ENCODE data around the gene PI4KA.
"Not testable (repeated sequence)": the region's sequence is repeated elsewhere in the genome, so short reads cannot be mapped to it uniquely, and the experiment has no call there.

Gene PI4KA

GRCh38 chr22:20776624-20777405 is 81.8 kb downstream of the PI4KA start:
- no peak for DNase-seq (ENCODE audit: low read depth)

- no peak for DNase-seq (ENCODE audit: low read depth)
Measured at GRCh38 chr22:20775342-20775895, 83.2 kb downstream of the PI4KA start.

- no peak for DNase-seq (ENCODE audit: low read depth)
Measured at GRCh38 chr22:20774882-20775281, 83.7 kb downstream of the PI4KA start.

GRCh38 chr22:20773793-20774212 is 84.8 kb downstream of the PI4KA start, which contains the start of gene SERPIND1:
SERPIND1 (plus strand) TSS chr22:20774113; CDS start chr22:20779313, 5,200 bp downstream.
- no peak for DNase-seq (ENCODE audit: low read depth)

- no peak for DNase-seq (ENCODE audit: low read depth)
Measured at GRCh38 chr22:20771918-20772625, 86.5 kb downstream of the PI4KA start.

- not testable (repeated sequence) for DNase-seq (ENCODE audit: low read depth)
Measured at GRCh38 chr22:20769496-20769826, 89.2 kb downstream of the PI4KA start.

GRCh38 chr22:20766530-20766929 is 92.1 kb downstream of the PI4KA start:
- DNase-seq (ENCODE audit: low read depth), result no peak

GRCh38 chr22:20765938-20766337 is 92.7 kb downstream of the PI4KA start:
- no peak for DNase-seq (ENCODE audit: low read depth)

GRCh38 chr22:20764729-20765128 is 93.9 kb downstream of the PI4KA start:
- no peak for DNase-seq (ENCODE audit: low read depth)

- no peak for DNase-seq (ENCODE audit: low read depth)
Measured at GRCh38 chr22:20764471-20764720, 94.2 kb downstream of the PI4KA start.

- no peak for DNase-seq (ENCODE audit: low read depth)
Measured at GRCh38 chr22:20763630-20764470, 94.8 kb downstream of the PI4KA start.

GRCh38 chr22:20762233-20762796 is 96.3 kb downstream of the PI4KA start:
- no peak for DNase-seq (ENCODE audit: low read depth)

- DNase-seq (ENCODE audit: low read depth), result no peak
Measured at GRCh38 chr22:20761536-20761935, 97.1 kb downstream of the PI4KA start.

GRCh38 chr22:20760084-20760483 is 98.5 kb downstream of the PI4KA start:
- DNase-seq (ENCODE audit: low read depth), result no peak

- DNase-seq (ENCODE audit: low read depth), result no peak
Measured at GRCh38 chr22:20758688-20759087, 99.9 kb downstream of the PI4KA start.

- DNase-seq (ENCODE audit: low read depth), result no peak
Measured at GRCh38 chr22:20756846-20757245, 101.8 kb downstream of the PI4KA start.

- no peak for DNase-seq (ENCODE audit: low read depth)
Measured at GRCh38 chr22:20752873-20753272, 105.7 kb downstream of the PI4KA start.

- no peak for DNase-seq (ENCODE audit: low read depth)
Measured at GRCh38 chr22:20752104-20752741, 106.4 kb downstream of the PI4KA start.

GRCh38 chr22:20751185-20751851 is 107.3 kb downstream of the PI4KA start:
- DNase-seq (ENCODE audit: low read depth), result no peak

- no peak for DNase-seq (ENCODE audit: low read depth)
Measured at GRCh38 chr22:20750461-20751184, 108.0 kb downstream of the PI4KA start.
